HG03196 (cell line): ENCODE results near the gene ZNF75A.

ENCODE experiments used
- ATAC-seq: cut with Tn5 transposase; IDR thresholded peaks from one replicate; pipeline ENCODE4 v1.9.1; 2021; ENCODE audit not compliant: unreplicated experiment

ZNF75A gene

GRCh38 chr16:3285131-3285530, 20.2 kb upstream of the ZNF75A start:
- no peak for ATAC-seq

- no peak for ATAC-seq
Measured at GRCh38 chr16:3289998-3290673, 15.2 kb upstream of the ZNF75A start.

GRCh38 chr16:3292604-3293003, 12.7 kb upstream of the ZNF75A start:
- ATAC-seq = no peak

- no peak for ATAC-seq
Measured at GRCh38 chr16:3295209-3295608, 10.1 kb upstream of the ZNF75A start.

- ATAC-seq = no peak
Measured at GRCh38 chr16:3295783-3296182, 9.5 kb upstream of the ZNF75A start.

- no peak for ATAC-seq
Measured at GRCh38 chr16:3304370-3304769, 927 bp upstream of the ZNF75A start.

- no peak for ATAC-seq
Measured at GRCh38 chr16:3306078-3306477, 781 bp downstream of the ZNF75A start.

- no peak for ATAC-seq
Measured at GRCh38 chr16:3311496-3311895, 6.2 kb downstream of the ZNF75A start.

- ATAC-seq = no peak
Measured at GRCh38 chr16:3317315-3317999, 12.2 kb downstream of the ZNF75A start.

GRCh38 chr16:3321816-3322215, 16.5 kb downstream of the ZNF75A start:
- ATAC-seq = no peak

- no peak for ATAC-seq
Measured at GRCh38 chr16:3327514-3327913, 22.2 kb downstream of the ZNF75A start.

- ATAC-seq = no peak
Measured at GRCh38 chr16:3328104-3328503, 22.8 kb downstream of the ZNF75A start.

GRCh38 chr16:3328643-3329042, 23.3 kb downstream of the ZNF75A start:
- ATAC-seq = no peak

- no peak for ATAC-seq
Measured at GRCh38 chr16:3346041-3346440, 40.7 kb downstream of the ZNF75A start.

- no peak for ATAC-seq
Measured at GRCh38 chr16:3347586-3347985, 42.3 kb downstream of the ZNF75A start.

- ATAC-seq = no peak
Measured at GRCh38 chr16:3348547-3349167, 43.4 kb downstream of the ZNF75A start.

GRCh38 chr16:3349175-3349574, 43.9 kb downstream of the ZNF75A start:
- no peak for ATAC-seq

- no peak for ATAC-seq
Measured at GRCh38 chr16:3355589-3355988, 50.3 kb downstream of the ZNF75A start, which contains the start of gene OR2C1. Gene OR2C1, plus strand, starts transcription at chr16:3355889. Its CDS starts 52 bp downstream, at chr16:3355941.

- ATAC-seq = no peak
Measured at GRCh38 chr16:3356118-3356517, 50.8 kb downstream of the ZNF75A start.

- no peak for ATAC-seq
Measured at GRCh38 chr16:3358871-3359270, 53.6 kb downstream of the ZNF75A start.

- no peak for ATAC-seq
Measured at GRCh38 chr16:3362931-3363330, 57.6 kb downstream of the ZNF75A start.

- ATAC-seq = no peak
Measured at GRCh38 chr16:3363793-3364192, 58.5 kb downstream of the ZNF75A start.
